NCI-H1105 (cell line): ENCODE data around the gene IFNL3.
"Not testable (repeated sequence)": the region's sequence is repeated elsewhere in the genome, so short reads cannot be mapped to it uniquely, and the experiment has no call there.

Source experiments
- DNase-seq: peaks from one replicate; lab custom pipeline; 2025; lab: John Stamatoyannopoulos, UW

Gene IFNL3

DNA sequence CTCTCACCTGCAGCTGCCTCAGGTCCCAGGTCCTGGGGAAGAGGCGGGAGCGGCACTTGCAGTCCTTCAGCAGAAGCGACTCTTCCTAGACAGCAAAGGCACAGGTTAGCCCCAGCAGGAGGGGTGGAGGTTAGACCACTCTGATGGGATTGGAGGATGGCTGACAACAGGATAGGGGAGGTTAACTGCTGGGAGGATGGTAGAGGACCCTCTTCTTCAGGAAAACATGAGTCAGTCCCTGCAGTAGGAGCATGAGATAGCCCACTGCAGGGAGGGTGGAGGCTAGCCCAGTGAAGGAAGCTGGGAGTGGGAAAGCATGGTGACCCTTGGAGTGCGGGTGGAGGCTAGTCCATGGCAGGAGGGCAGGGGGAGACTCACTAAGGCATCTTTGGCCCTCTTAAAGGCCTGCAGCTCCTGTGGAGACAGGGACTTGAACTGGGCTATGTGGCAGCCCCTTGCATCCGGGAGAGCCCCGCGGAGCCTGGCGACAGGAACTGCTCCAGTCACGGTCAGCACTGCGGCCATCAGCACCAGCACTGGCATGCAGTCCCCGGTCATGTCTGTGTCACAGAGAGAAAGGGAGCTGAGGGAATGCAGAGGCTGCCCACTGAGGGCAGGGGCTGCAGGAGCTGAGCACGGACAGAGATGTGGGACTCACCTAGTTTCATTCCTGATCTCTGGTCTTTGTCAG lies at the start of gene IFNL3:
IFNL3 (minus strand) TSS at position 597 of the 691 bp plus-strand sequence; CDS start at position 558, 39 bp downstream.
- not testable (repeated sequence) for DNase-seq

DNA sequence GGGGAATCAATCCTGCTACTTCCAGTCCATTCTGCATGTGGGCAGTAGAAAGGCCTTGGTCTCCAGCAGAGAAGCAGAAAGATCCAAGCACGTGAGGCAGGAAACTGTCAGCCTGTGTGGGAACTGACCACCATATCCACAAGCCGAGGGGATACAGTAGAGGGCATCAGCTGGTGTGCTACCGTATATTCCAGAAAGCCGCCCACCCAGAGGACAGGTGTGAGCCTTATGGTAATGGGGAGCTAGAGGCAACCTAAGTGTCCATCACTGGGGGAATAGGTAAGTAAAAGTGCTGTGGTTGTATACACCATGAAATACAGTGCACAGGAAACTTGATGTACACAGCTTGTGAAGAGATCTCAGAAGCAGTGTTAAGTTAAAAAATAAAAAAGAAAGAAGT lies 48.6 kb upstream of the IFNL3 start:
- DNase-seq, result no peak

DNA sequence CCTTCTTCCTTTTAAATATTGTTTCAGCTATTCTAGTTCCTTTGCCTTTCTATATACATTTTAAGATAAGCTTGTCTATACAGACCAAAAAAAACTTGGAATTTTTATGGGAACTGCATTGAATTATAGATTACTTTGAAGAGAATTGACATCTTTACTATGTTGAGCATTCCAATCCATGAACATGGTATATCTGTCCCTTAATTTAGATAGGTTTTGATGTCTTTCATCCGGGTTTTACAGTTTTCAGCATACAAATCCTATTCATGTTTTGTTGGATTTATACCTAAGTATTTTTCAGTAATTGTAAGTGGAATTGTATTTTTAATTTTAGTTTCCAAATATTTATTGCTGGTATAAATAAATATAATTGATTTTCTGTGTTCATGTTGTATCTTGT lies 39.2 kb upstream of the IFNL3 start:
- no peak for DNase-seq

DNA sequence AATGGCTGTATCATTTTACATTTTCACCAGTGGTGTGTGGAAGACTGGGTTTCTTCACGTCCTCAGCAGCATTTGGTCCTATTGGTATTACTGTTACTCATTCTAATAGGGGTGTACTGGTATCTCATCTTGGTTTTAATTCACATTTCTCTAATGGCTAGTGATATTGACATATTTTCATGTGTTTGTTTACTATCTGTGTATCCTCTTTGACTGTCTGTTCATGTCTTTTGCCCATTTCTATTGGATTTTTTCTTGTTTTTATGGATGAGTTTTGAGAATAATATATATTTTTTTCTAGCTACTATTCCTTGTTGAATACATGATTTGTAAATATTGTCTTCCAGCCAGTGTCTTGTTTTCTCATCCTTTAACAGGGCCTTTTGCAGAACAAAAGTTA lies 37.2 kb upstream of the IFNL3 start:
- no peak for DNase-seq

DNA sequence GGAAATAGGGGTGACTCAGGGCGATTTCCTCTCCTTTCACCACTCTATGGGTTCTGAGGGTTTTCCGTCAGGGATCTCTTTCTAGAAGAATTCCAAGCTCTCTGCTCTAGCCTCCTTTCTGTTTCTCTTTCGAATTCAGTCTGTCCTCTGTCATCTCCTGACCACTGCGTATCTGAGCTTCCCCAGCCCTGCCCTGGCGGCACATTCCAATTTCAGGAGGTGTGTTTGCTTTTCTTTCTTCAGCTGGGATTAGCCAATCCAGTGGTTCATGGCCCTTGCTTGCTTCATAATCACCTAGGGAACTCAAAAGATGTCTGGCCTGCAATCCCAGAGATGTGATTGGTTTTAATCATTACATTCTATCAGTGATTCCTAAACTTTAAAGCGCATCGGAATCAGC lies 32.8 kb upstream of the IFNL3 start:
- DNase-seq, result no peak

DNA sequence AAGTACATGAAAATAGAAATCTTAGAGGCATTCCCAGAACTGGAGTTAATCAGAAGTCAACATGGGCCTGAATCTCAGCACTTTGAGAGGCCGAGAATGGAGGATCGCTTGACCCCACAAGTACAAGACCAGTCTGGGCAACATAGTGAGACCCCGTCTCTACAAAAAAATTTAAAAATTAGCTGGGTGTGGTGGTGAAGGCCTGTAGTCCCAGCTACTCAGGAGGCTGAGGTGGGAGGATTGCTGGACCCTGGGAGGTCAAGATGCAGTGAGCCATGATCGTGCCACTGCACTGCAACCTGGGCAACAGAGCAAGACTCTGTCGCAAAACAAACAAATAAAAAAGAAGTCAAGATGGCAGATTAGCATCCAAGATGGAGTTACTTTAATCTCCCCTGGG lies 31.9 kb upstream of the IFNL3 start:
- no peak for DNase-seq

DNA sequence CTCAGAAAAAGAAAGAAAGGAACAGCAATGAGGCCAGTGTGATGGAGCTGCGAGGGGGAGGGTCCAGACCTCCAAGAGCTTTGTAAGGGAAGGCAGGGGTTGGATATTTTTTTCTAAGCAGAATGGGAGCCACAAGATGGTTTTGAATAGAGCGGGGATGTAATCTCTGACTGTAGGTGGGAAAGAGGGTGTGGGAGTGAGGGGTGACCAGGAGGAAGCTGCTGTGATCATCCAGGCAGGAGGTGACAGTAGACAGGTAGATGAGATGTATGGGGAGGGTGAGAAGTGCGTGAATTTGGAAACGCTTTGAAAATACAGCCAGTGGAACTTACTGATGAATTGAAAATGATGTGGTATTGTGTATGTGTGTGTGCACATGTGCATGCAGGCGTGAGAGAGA lies 30.8 kb upstream of the IFNL3 start:
- DNase-seq, result no peak

DNA sequence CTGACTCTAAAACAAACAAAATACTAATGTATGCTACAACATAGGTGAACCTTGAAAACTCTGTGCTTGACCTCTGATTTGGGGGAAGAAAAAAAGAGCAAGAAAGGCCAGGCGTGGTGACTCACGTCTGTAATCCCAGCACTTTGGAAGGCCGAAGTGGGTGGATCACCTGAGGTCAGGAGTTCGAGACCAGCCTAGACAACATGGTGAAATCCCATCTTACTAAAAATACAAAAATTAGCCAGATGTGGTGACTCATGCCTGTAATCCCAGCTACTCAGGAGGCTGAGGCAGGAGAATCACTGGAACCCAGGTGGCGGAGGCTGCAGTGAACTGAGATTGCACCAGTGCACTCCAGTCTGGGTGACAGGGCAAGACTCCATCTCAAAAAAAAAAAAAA lies 29.1 kb upstream of the IFNL3 start:
- DNase-seq, result not testable (repeated sequence)

DNA sequence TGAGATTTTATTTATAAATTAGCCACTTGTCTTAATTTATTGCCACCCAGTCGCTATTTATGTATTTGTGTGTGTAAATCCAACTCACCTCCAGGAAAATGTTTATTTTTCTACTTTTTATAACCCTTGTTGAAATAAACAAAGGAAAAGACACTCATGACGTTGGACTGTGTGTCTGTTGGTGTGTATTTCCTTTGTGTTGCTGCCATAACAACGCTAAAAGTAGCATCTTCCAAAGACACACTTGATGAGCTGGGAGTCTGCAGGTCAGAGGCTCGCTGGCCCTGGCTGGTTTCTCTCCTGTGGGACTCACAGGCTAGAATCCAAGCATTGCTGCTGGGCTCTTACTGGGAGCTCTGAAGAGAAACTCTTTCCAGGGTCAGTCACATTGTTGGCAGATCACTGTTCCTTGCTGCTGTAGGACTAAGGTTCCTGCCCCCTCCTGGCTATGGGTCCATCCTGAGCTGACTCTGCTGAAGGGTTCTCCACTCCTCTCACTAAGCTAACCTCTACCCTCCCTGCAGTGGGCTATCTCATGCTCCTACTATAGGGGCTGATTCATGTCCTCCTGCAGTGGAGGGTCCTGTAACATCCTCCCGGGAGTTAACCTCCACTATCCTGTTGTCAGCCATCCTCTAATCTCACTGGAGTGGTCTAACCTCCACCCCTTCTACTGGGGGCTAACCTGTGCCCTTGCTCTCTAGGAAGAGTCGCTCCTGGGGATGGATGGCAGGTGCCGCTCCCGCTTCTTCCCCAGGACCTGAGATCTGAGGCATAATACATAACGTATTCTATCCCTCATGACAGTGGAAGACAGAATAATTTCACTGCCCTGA lies 25.4 kb upstream of the IFNL3 start:
- no peak for DNase-seq

DNA sequence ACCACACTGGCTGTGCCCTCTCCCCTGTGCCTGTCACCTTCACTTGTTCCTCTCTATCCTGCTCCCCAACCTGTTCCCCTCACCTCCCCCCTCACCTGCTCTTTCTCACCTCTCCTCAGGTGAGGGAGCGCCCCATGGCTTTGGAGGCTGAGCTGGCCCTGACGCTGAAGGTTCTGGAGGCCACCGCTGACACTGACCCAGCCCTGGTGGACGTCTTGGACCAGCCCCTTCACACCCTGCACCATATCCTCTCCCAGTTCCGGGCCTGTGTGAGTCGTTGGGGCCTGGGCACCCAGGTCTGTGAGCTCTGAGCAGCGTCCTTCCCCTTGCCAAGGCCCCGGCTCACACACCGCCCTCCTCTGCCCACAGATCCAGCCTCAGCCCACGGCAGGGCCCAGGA lies 24.6 kb upstream of the IFNL3 start:
- DNase-seq, result not testable (repeated sequence)

DNA sequence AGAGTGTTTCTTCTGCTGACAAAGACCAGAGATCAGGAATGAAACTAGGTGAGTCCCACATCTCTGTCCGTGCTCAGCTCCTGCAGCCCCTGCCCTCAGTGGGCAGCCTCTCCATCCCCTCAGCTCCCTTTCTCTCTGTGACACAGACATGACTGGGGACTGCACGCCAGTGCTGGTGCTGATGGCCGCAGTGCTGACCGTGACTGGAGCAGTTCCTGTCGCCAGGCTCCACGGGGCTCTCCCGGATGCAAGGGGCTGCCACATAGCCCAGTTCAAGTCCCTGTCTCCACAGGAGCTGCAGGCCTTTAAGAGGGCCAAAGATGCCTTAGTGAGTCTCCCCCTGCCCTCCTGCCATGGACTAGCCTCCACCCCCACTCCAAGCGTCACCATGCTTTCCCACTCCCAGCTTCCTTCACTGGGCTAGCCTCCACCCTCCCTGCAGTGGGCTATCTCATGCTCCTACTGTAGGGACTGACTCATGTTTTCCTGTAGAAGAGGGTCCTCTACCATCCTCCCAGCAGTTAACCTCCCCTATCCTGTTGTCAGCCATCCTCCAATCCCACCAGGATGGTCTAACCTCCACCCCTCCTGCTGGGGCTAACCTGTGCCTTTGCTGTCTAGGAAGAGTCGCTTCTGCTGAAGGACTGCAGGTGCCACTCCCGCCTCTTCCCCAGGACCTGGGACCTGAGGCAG lies 23.9 kb upstream of the IFNL3 start:
- not testable (repeated sequence) for DNase-seq

DNA sequence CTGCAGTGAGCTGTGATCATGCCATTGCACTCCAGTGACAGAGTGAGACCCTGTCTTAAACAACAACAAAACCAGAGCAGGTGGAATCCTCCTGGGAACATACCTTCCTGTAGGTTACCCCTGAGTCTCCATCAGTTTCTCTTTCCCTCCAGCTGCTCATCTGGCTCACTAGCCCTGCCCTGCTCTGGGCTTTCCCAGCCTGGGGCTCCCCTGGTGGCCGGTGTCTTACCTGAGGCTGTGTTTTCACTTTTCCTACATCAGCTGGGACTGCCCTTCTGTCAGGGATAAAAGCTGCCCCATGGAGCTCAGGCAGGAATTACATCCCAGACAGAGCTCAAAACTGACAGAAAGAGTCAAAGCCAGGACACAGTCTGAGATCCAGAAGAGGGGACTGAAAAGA lies 23.3 kb upstream of the IFNL3 start, which contains the start of gene IFNL2:
IFNL2 (plus strand) TSS at position 312 of the 400 bp plus-strand sequence. CDS start 173 bp downstream, outside the sequence.
- not testable (repeated sequence) for DNase-seq

DNA sequence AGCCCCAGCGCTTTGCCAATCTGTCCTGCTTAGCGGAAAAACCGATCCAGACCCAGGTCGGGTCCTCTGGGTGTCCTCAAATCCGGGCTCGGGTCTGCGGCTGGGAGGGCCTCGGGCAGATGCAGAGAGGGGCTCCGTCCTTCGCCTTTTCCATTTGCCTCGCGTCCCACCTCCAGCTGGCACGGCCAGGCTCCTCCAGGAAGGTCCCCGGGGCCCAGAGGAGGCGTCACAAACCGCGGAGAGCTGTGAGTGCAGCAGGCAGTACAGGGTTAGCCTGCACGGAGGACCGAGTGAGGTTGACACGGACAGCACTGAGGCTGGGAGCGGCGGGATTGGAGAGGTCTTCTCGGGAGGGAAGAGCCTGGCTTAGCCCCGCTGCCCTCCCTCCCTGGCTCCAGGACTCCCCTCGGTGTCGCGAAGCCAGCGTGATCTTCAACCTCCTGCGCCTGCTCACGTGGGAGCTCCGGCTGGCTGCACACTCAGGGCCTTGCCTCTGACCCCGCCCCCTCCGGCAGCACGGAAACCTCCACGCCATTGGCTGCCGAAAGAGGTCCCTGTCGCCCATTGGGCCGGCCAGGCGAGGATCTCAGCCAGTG lies 20.6 kb upstream of the IFNL3 start:
- DNase-seq, result no peak

DNA sequence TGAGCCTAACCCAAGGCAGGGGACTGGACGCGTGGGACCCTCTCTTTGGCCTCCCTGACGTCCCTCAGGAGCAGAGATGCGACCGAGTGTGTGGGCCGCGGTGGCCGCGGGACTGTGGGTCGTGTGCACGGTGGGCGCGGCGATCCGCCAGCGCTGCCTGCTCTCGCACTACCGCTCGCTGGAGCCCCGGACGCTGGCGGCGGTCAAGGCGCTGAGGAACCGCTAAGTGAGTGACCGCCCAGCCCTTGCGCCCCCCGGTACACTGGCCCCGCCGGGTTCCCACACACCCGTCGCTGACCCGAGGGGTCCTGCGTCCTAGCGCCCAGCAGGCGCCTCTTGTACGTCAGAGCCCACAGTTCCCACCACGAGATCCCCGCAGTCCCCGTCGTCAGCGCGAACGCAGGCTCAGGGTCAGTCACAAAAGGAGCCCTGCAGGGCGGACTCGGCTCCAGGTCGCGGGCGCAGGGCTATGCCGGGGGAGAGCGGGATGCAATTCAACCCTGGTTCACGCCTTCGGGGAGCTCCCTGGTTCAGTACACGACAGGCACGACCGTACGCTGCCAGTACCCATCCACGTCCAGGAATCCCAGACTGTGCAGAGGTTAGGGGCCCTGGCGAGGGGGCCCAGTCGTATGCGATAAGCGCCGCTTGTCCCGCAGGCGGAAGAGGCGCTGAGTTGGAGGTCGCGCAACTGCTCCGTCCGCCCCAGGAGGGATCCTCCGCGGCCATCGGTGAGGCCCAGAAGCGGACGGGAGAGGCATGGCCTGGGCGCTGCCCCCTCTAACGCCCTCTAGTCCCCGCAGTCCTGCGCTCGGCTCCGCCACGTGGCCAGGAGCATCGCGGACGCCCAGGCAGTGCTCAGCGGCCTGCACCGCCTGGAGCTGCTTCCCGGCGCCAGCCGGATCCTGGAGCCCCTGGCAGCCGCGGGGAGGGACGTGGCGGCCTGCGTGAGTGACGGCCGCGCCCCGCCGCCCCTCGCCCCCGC lies 19.8 kb upstream of the IFNL3 start:
- DNase-seq, result no peak

DNA sequence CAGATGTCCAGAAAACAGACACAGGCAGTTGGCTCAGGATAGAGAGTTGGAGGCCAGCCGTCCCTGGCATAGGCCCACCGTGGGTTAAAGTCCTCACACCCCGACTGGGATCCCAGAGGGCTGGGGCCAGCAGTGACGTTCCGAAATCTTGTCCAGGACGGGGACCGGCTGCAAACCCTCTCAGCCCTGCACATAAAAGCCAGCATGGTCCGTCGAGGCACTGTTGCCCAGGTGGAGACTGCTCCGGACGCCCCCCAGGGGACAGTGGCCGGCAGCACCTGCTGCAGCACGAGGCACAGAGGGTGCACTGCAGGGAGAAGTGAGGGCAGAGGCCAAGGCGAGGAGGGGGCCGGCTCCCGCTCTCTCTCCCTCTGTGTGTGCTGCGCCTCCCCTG lies 19.1 kb upstream of the IFNL3 start:
- DNase-seq, result no peak

DNA sequence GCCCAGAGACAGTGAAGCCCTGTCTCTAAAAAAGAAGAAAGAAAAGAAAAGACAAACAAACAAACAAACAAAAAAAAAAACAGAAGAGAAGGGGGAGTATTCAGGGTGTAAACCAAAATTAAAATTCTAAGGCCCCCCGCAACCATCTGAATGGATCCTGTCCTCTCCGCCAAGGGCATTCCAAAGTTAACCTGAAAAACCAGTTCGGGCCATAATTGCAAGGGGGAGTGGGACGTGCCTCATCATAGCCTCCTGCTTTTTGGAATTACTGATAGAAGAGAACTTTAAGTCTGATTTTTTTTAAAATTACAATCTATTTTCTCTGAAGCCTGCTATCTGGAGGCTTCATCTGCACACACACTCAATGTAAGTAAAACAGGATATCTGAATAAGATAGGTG lies 17.7 kb upstream of the IFNL3 start:
- no peak for DNase-seq

DNA sequence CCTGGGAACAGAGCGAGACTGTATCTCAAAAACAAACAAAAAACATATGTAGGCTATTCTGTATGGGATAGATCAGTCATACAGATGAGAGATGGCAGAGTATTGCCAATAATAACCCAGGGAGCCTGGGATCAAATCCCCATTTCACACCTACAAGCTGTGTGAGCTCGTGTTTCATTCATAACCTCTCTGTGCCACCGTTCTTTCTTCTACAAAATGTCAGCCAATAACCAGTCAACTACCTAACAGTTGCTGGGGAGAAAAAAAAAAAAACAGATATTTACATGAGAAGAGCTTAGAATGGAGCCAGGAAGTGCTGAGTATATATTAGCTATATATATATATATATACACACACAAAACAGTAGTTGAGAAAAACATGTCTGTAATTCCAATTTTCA lies 16.9 kb upstream of the IFNL3 start:
- DNase-seq, result no peak

DNA sequence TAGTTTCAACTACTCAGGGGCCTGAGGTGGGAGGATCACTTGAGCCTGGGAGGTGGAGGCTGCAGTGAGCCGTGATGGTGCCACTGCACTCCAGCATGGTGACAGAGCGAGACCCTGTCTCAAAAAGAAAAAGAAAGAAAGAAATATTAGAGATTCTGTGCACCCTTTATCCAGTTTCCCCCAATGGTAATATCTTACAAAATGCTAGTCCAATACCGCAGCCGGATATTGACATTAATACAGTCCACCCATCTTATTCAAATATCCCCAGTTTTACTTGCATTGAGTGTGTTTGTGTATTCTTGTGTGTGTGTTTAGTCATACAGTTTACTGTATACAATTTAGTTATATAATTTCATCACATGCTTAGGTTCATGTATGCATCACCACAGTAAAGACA lies 12.4 kb upstream of the IFNL3 start:
- no peak for DNase-seq

DNA sequence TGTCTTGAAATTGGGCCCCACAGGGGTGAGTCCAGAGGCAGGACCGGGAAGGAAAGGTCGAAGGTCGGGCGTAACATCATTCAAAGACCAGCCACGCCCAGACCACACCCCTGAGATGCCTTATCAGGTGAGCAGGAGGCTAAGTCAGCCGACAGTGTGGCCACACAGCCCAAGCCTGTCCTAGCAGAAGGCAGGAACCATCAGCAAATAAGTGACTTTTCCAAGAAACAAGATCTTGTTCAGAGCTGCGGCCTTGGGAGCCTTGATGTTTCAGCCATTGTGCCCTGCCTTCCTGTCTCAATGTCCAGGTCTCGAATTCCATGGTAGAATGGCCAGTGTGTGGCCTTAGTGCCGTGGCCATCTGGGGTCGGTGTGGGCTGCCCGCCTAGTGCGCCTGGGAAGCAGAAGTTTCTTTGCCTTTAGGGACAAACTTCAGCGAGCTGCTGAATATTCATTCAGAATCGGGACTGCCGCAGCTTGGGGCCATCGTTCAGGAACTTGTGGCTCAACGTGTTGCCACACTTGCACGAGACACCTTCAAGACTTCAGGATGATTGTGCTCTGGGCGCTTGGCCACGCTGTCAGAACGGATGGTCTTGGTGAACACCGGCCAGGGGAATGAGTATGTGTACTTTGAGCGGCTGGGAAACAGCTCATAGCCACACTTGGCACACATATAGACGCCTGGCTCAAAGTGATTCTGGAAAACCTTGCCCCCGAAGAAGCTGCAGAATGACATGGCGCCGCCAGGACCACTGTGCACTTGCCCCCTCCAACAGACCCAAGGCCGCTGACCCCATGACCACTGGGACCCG lies 9.9 kb upstream of the IFNL3 start:
- no peak for DNase-seq
